Muscle layer of colon (tissue), 2 donors: ENCODE results near the gene CLK1.
"Not testable (repeated sequence)": the region's sequence is repeated elsewhere in the genome, so short reads cannot be mapped to it uniquely, and the experiment has no call there.

Source experiments
- H3K27ac ChIP-seq: one replicate; pipeline ENCODE4 v1.7.0; 2013; ENCODE audit warnings: low read depth, mild to moderate bottlenecking, low read length, moderate library complexity
- H3K27me3 ChIP-seq, 2 donors: one replicate each; pipeline ENCODE4 v1.7.0; 2013; ENCODE audit warnings: low read length in 2 of 2, mild to moderate bottlenecking in 2 of 2; ENCODE audit not compliant: insufficient read depth in 2 of 2, control insufficient read depth in 1 of 2
- H3K36me3 ChIP-seq: one replicate; pipeline ENCODE4 v1.7.0; 2013; ENCODE audit warnings: mild to moderate bottlenecking, low read length; ENCODE audit not compliant: insufficient read depth
- H3K4me1 ChIP-seq: one replicate; pipeline ENCODE4 v1.7.0; 2013; ENCODE audit warnings: mild to moderate bottlenecking, low read length; ENCODE audit not compliant: insufficient read depth
- H3K4me3 ChIP-seq, 2 donors: one replicate each; pipeline ENCODE4 v1.7.0; 2013; ENCODE audit warnings: low read length in 2 of 2, low read depth in 1 of 2, mild to moderate bottlenecking in 1 of 2, moderate library complexity in 1 of 2
- H3K9ac ChIP-seq: one replicate; pipeline ENCODE4 v1.7.0; 2013; ENCODE audit warnings: low read length
- H3K9me3 ChIP-seq: one replicate; pipeline ENCODE4 v1.7.0; 2013; ENCODE audit warnings: mild to moderate bottlenecking, low read length
- donor health status: abdominal sarcoma.
- donor health status: Adenocarcinoma of cecum.

CLK1 gene

DNA sequence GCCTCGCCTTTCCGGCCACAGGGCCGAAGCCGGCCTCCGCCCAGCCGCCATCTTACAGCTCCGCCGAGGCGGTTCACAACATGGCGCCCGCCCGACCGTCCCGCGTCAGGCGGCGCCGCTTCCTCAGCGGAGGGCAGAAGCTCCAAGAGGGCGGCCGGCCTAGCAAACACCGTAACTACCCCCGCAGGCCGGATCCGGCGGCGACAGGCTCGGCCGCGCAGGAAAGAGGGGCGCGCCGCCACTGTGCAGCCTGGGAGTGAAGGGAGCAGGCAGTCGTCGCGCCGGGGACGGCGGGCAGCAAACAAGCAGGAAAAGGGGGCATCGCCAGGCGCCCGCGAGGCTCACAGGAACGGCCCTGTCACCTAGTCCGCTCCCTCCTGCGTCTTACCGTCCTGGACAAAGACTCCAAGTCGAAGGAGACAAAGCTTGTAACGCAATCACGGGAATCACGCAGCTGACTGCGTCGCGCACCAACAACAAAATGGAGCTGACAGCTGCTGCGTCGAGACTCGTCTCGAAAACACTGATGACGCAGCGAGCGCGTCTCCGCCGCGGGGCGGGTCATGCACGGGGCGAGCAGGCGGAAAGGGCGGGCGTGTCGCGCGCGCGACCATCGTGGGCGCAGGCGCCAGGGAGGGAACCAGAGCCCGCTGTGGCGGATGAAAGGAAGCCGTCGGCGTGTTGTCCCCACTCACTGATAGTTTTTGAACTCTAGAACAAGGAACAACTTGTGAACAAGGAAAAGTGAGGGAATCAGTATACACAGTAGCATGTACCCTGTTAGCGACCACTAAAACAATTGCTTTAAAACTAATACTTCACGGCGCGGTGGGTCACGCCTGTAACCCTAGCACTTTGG is at the start of gene CLK1:
Gene CLK1 (minus strand): TSS at position 483 of the 859 bp plus-strand sequence. CDS start 2,796 bp downstream, outside the sequence.
- Histone ChIP-seq H3K4me1 (peaks cover 23% of the 10 kb centered on the region), H3K4me3 (peak within 1 kb of the TSS; percentile 93 to 99), H3K9ac (peak within 1 kb of the TSS; percentile 93), H3K27me3 (no peaks in the 10 kb centered on the region), H3K27ac (peak within 1 kb of the TSS; percentile 100), H3K36me3 (peaks cover 5% of the 10 kb centered on the region), H3K9me3 (no peaks in the 10 kb centered on the region)

DNA sequence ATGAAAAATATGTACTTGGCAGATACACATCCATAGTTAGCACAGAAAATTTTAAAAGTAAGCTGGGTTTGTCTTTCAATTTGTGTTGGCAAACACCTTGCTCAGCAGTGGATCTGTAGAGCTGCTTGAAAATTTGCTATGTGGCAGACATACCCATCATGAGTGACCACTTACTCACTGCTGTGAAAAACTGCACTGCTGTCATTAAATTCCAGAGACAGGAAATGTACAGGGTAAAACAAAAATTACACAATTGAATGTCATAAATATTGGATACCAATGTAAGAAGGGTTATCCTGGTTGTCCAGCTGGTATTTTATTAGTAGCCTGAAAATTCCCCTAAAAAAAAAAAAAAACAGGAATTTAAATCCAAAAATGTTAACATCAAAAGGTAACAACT is 49.2 kb upstream of the CLK1 start:
- Histone ChIP-seq H3K9me3 (no peaks in the 10 kb centered on the region), H3K27me3 (no peaks in the 10 kb centered on the region), H3K4me1 (no peaks in the 10 kb centered on the region), H3K27ac (no peak overlapping the region), H3K4me3 (no peak overlapping the region), H3K36me3 (peaks cover 43% of the 10 kb centered on the region), H3K9ac (no peak overlapping the region)

DNA sequence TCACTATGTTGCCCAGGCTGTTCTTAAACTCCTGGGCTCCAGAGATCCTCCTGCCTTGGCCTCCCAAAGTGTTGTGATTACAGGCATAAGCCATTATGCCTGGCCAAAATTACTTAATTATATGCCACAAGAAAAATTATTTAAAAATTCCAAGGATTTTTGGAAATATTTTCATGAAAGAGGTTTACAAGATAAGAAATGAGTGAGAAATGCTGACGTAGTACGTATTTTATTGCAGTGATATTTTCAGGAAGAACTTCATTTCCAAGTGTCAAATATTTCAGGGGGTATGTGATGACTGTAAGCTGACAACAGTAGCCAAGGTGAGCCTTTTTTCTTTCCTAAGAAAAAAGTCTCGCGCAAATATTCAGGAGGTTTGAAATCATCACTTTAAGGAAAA is 45.5 kb upstream of the CLK1 start:
- no peak overlapping the region for H3K27ac ChIP-seq
- H3K9ac ChIP-seq: no peak overlapping the region
- no peaks in the 10 kb centered on the region for H3K4me1 ChIP-seq
- no peaks in the 10 kb centered on the region for H3K27me3 ChIP-seq
- peaks cover 35% of the 10 kb centered on the region for H3K36me3 ChIP-seq
- no peak overlapping the region for H3K4me3 ChIP-seq
- H3K9me3 ChIP-seq: no peaks in the 10 kb centered on the region

DNA sequence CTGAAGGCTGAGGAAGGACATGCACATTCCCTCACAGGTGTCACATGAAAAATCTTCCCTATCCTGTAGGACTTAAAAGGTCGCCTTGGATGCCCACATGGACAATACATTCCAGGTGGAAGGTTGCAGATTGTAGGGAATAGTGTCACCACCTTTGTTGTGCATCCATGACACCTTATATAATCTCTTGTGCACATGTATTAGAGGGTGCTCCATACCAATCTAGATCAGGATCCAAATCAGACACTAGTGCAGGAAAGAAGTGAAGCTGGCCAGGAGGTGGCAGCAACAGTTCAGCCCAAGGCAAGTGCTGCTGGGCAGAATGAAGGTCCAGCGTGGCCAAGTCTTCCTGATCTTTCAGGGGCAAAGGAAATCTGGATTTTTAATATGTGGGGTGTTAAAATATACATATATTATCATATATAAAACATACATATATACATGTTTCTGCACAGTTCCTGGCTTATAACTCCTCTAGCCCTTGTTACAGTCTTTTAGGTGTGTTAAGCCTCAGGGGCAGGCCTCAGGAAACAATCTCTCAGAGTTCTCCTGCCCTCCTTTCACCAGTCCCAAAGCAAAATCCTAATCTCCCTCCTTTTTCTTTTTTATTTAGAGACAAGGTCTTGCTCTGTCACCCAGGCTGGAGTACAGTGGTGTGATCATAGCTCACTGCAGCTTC is 41.3 kb upstream of the CLK1 start:
- Histone ChIP-seq H3K27ac (no peak overlapping the region), H3K27me3 (no peaks in the 10 kb centered on the region), H3K4me1 (no peaks in the 10 kb centered on the region), H3K9me3 (no peaks in the 10 kb centered on the region), H3K9ac (no peak overlapping the region), H3K36me3 (peaks cover 33% of the 10 kb centered on the region), H3K4me3 (no peak overlapping the region)

DNA sequence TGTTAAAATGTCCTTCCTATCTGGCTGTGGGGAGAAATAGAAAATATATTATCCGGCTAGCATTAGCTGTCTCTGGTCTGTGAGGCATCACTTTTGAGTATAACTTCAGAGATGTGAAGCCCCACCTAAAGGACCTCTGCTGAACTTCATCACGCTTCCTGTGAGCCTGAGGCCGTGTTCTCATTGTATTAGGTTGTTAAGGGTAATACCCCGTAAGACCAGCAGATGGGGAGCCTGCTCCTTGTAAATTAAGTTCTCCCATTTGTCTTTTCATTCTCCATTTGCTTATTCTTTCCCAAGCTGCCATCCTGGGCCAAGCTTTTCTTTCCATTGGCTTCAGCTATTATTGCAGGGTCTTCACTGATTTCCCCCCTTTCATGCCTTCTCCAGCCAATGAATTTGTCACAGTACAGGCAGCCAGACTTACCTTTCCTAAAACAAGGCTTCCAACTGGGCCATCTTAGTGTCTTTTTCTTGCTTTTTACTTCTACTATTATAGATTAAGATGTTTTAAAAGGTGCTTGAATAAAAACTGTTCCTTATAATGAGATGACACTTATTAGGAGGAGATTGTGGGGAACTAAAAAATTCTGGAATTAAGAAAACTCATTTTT is 37.1 kb upstream of the CLK1 start:
- H3K9me3 ChIP-seq: no peaks in the 10 kb centered on the region
- H3K9ac ChIP-seq: no peak overlapping the region
- no peak overlapping the region for H3K4me3 ChIP-seq
- no peaks in the 10 kb centered on the region for H3K27me3 ChIP-seq
- H3K36me3 ChIP-seq: peaks cover 63% of the 10 kb centered on the region
- H3K27ac ChIP-seq: no peak overlapping the region
- H3K4me1 ChIP-seq: no peaks in the 10 kb centered on the region

DNA sequence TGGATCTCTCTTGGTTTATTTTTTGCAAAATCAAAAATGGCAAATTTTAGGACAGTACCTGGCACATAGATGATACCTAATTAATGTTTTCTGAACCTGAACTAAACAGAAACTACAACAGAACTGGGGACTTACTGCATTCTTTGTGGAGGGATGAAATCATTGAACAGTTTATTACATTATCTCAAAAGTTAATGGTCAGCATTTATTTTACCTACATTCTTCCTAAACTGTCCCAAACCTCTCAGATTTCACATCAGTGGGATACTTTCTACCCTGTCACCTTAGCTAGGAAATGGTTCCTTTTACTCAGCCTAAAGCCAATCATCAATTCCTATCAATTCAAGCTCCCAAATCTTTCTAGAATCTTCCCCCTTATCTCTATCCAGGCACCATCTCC is 35.0 kb upstream of the CLK1 start:
- Histone ChIP-seq H3K4me3 (no peak overlapping the region), H3K36me3 (peaks cover 69% of the 10 kb centered on the region), H3K9ac (no peak overlapping the region), H3K9me3 (no peaks in the 10 kb centered on the region), H3K27me3 (no peaks in the 10 kb centered on the region), H3K4me1 (no peaks in the 10 kb centered on the region), H3K27ac (no peak overlapping the region)

DNA sequence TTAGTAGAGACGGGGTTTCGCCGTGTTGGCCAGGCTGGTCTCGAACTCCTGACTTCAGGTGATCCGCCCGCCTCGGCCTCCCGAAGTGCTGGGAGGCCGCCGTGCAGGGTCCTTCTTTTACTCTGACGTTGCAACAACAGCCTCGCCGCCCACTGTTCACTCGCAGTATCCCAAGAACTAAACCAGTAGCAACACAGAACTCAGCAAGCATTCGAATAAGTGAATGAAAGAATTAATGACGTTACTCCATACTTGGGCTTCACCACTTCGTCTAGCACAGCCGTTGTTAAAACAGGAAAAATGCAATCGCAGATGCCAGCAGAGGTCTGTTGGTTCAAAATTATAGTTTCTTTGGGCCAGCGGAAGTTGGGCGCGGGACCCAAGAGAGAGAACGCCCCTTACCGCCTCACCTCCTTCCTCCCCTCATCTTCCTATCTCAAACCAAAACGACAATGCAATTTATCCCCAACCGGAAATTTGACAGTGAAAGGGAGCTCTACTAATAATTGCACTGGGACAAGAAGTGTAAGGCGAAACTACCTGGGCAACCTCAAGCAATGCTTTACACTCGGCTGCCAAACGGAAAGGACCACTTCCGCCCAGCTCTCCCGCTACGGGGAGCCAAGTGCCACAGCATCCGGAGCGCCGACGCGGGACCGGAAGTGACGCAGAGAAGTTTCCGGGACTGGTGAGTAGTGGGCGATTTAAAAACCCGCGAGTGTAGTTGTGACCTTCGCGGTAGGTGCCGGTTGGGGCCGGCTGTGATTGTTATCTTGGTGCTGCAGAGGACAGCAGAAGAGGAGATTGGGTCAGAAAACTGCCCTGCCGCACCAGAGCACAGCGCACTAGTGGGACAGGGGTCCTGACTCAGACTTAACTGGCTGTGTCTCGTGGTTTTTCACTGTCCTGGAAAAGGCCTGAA is 24.5 kb upstream of the CLK1 start, which contains the start of the genes NIF3L1 and PPIL3:
Gene NIF3L1 (plus strand): TSS at position 668 of the 922 bp plus-strand sequence. CDS start 2,573 bp downstream, outside the sequence.
Gene PPIL3 (minus strand): TSS at position 374 of the 922 bp plus-strand sequence. CDS start 1,462 bp downstream, outside the sequence.
- Histone ChIP-seq H3K4me1 (peaks cover 19% of the 10 kb centered on the region), H3K36me3 (no peaks in the 10 kb centered on the region), H3K27me3 (no peaks in the 10 kb centered on the region), H3K9ac (peak within 1 kb of the TSS; percentile 81), H3K9me3 (no peaks in the 10 kb centered on the region), H3K4me3 (peak within 1 kb of the TSS; percentile 49 to 87), H3K27ac (peak within 1 kb of the TSS; percentile 90)

DNA sequence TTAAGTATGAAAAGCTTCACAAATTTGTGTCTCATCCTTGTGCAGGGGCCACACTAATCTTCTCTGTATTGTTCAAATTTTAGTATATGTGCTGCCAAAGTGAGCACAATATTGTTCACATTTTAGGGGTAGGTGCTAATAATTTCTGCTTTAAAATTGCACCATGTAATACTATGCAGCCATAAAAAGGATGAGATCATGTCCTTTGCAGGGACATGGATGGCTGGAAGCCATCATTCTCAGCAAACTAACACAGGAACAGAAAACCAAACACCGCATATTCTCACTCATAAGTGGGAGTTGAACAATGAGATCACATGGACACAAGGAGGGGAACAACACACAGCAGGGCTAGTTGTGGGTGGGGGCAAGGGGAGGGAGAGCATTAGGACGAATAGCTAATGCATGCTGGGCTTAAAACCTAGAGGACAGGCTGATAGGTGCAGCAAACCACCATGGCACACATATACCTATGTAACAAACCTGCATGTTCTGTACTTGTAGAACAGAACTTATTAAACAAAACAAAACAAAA is 17.3 kb upstream of the CLK1 start:
- H3K9ac ChIP-seq, H3K4me3 ChIP-seq, H3K4me1 ChIP-seq, H3K9me3 ChIP-seq, H3K27me3 ChIP-seq, H3K27ac ChIP-seq: not testable (repeated sequence)
- H3K36me3 ChIP-seq: peaks cover 33% of the 10 kb centered on the region

DNA sequence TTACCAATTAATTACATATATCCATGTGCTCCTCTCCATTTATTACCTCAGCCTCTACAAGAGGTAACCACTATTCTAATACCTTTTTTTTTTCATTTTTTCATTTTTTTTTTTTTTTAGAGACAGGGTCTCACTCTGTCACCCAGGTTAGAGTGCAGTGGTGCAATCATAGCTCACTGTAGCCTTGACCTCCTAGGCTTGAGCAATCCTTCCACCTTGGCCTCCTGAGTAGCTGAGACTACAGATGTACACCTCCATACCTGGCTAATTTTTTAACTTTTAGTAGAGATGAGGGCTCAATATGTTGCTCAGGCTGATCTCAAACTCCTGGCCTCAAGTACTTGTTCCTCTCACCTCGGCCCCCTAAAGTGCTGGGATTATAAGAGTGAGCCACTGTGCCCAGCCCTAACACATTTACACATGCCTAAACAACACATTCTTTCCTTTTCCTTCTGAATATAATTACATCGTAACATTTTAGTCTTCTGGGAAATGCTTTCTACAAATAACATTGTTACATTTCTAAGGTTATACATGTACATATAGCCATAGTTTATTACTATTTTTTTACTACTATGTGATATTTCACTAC is 13.9 kb upstream of the CLK1 start:
- Histone ChIP-seq H3K9me3 (no peaks in the 10 kb centered on the region), H3K9ac (no peak overlapping the region), H3K4me3 (no peak overlapping the region), H3K36me3 (peaks cover 47% of the 10 kb centered on the region), H3K27me3 (no peaks in the 10 kb centered on the region), H3K4me1 (no peaks in the 10 kb centered on the region), H3K27ac (no peak overlapping the region)

DNA sequence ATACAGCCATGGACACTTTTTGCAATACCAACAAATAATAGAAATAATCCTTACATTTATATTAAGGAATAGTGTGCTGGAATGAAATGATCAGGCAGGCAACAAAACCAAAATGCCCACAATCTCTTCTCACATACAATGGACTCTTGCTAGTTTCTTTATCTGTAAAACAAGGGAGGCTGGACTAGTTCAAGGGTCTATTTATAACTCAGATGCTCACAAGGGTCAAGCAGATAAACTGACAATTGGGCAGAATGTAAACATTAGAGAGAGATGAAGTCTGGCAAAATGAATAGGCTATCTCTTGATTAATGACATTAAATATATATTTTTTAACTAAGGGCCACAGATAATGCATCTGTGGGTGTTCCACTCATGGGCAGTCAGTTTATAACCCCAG is 13.0 kb upstream of the CLK1 start:
- Histone ChIP-seq H3K4me3 (no peak overlapping the region), H3K9ac (no peak overlapping the region), H3K27ac (no peak overlapping the region), H3K27me3 (no peaks in the 10 kb centered on the region), H3K9me3 (no peaks in the 10 kb centered on the region), H3K36me3 (peaks cover 45% of the 10 kb centered on the region), H3K4me1 (no peaks in the 10 kb centered on the region)
